Fibroblast of skin of right quadriceps (primary cell): ENCODE measurements around the gene SLAIN2.
A peak's percentile ranks its signal among the peaks of the same experiment; 100 is the strongest.
"Not testable (repeated sequence)": the region's sequence is repeated elsewhere in the genome, so short reads cannot be mapped to it uniquely, and the experiment has no call there.

Experiments used
- DNase-seq: peaks from one replicate; pipeline ENCODE4 v3.0.0-alpha.2; 2013

The SLAIN2 gene

DNA sequence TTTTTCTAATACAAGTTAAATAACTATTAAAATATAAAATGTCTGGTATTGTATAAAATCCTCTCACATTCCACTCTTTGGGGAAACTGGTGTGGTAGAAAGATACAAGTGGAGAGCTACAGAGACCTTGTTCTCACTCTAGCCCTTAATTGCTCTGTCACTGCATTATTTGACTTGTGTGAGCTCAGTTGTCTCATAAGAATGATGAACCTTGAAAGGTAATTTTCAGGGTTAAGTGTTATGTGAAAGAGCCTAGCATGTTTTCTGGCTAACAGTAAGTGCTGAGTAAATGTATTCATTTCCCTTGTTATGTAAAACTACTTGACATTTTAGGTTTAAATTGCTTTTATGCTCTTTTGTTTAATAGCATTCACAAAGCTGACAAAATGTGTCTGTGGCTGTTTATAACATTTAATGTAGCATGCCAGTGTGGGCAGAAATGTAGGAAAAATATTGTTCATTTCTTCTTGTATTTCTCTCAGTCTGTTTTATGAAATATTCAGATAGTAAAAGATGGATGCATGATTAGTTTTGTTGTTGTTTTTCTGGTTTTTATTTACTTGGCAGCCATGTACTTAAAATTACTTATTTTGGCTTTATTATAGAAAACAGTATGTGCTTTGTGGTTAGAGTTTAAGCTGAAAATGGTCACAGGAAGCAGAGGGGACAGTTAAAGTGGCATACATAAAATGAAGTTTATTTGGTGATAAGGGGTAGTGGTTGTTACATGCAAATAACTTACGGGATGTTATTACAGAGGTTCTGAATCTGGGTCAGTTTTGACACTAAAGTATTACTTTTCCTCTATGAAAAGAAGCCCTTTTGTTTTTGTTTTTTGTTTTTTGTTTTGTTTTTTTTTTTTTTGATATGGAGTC, 29.2 kb downstream of the SLAIN2 start:
- no peak for DNase-seq

DNA sequence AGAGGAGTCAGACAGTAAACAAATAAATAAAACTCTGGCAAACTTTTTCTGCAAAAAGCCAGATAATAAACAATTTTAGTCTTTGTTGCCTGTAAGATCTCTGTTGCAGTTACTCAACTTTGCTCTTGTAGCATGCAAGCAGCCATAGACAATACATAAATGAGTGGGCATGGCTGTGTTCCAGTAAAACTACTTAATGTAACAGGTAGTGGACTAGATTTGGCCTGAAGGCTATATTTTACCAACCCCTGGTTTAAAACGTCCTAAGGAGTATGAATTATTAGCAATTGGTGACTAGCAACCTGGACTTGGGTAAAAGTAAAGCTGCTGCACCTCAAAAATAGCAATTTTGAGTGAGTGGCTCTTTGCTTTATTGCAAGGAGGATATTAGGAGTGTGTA, 30.9 kb downstream of the SLAIN2 start:
- DNase-seq: no peak

DNA sequence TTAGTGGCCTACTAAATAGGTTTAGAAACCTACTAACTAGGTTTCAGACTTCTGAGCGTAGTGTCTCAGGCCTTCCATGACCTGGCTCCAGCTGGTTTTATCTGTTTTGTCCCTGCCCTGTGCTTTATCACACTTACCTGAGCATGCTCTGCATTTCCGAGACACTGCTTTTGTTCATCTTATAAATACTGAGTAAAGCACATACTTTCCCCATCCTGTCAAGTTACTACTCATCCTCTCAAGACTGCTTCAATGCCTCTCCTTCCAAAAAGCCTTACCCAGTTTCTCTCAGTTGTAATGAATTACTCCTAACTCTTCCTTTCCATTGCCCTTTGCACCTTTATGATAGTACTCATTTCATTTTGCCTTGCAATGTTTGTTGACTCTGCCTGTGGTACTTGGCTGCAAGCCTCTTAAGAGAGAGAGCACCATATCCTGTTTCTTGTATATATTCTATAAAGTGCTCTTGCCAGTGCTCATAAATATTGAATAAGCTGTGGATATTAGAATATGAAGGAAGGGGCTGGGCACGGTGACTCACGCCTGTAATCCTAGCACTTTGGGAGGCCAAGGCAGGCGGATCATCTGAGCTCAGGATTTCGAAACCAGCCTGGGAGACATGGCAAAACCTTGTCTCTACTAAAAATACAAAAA, 34.4 kb downstream of the SLAIN2 start:
- DNase-seq: peak; percentile 91

DNA sequence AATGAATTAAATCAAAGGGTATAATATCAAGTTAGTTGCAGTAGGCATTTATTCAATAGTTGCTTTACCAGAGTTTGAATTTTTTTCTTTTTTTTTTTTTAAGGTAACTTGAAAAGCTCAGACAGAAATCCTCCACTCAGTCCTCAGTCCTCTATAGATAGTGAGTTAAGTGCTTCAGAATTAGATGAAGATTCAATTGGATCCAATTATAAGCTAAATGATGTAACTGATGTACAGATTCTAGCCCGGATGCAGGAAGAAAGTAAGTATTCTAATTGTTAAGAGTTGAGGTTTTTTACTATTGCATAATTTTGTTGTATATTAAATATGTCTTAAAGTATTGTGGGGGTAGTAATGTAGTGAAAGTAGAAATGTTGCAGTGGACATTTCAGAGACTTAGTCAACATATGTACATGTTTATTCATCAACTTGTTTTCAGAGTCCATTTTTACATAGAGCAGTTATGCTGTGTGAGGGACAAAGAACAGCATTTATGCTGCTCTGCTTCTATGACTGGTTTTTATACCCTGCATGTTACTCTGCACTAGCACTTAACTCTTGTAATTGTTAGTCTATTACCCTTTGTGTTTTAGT, 38.4 kb downstream of the SLAIN2 start:
- DNase-seq: no peak

DNA sequence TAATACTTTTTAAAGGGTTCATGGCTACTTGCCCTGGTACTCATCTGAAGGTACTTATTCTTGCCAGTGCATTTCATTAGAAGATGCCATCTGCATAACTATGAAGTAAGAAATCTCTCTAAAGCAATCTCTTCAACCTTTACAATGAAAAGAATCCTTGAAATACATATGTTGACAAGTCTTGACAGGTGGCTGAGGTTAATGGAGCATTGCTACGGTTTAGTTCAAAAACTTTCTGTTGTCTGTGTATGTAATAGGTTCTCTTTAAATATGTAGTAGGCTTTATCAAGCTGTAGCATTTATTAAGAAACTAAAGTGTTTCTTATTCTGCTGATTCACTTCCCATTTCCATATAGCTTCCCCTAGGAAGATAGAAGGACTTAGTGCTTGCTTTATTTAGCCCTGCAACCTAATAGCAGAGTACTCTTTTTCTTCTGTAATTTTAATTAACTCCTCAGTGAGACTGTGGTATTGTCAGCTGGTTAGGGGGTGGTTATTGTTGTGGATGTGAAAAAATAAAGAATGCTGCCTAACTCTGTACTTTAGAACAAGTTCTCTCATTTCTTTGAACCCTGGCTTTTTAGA, 39.3 kb downstream of the SLAIN2 start:
- no peak for DNase-seq

DNA sequence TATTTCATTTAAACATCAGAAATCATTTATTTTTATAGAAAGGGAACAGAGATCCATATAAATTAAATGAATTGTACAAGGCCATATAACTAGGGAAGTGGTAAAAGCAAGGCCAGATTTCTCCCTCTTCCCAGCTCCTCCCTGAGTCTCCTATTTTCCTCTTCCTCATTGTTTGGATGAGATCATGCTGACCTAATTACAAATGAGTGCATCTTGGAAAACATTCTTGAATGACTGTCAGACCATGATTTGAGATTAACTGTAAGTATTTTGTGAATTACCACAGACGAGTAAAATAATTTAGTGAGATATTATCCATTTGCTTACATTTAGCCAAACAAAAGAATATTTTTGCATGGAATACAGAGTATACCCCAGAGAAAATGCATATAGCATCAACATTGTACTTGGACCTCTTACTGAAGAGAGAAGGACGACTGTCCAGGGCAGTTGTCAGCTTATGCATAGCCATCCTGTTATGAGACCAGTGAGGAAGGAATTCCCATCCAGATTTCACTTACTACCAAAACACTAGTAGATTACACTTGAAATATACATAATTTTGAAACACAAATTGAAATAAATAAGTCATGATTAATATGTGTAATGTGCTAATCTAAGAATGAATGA, 47.3 kb downstream of the SLAIN2 start:
- DNase-seq: peak; percentile 50

DNA sequence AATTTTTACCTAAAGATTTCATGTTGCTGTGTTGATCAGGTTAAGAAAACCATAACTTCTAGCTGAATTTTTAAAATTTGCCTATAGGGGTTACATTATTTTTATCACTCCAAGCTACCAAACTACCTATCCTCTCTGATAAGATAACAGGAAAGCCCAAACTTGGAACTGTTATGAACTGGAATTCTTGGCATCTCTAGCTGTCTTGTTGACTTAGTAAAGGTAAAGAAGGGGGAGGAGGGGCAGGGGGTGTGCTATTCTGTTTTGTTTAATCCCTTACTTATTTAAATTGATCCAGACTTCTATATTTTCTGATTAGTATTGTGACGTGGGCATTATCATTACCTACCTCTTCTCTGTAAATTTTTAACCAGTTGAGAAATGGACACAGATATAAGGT, 54.7 kb downstream of the SLAIN2 start:
- DNase-seq: no peak

DNA sequence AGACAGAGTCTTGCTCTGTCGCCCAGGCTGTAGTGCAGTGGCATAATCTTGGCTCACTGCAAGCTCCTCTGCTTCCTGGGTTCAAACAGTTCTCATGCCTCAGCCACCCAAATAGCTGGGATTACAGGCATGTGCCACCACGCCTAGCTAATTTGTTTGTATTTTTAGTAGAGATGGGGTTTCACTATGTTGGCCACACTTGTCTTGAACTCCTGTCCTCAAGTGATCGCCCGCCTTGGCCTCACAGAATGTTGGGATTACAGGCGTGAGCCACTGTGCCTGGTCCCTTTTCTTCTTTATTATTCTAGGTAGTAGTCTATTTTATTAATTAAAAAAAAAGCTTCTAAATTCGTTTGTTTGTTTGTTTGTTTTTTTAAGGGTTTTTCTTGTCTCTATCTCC, 59.1 kb downstream of the SLAIN2 start:
- no peak for DNase-seq

DNA sequence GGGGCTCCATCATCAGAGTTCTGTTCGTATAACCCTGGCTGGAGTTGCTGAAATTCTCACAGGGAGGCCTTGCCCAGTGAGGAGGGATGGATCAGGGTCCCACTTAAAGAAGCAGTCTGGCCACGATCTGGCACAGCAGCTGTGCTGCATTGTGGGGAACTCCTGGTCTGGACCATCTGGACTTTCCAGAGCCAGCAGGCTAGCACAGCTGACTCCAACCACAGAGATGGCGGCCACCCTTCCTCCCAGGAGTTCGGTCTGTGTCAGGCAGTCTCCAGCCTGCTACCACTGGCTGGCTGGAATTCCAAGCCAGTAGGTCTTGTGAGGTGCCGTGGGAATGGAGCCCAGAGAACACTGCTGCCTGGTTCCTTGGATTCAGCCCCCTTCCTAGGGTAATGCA, 62.0 kb downstream of the SLAIN2 start:
- no peak for DNase-seq

DNA sequence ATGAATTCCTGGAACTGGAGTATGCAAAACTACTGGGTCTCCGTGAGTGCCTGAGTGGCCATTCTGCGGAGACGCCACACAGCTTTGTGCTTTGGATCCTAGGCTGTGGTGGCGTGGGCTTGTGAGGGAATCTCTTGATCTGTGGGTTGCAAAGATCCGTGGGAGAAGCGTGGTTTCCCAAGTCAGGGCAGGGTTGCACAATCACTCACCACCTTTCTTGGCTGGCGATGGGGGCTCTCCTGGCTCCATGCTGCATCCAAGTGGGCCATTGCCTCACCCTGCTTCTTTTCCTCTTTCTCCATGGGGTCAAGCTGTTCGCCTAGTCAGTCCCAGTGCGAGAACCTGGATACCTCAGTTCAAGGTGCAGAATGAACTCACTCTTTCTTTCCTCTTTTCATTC, 62.5 kb downstream of the SLAIN2 start:
- no peak for DNase-seq

DNA sequence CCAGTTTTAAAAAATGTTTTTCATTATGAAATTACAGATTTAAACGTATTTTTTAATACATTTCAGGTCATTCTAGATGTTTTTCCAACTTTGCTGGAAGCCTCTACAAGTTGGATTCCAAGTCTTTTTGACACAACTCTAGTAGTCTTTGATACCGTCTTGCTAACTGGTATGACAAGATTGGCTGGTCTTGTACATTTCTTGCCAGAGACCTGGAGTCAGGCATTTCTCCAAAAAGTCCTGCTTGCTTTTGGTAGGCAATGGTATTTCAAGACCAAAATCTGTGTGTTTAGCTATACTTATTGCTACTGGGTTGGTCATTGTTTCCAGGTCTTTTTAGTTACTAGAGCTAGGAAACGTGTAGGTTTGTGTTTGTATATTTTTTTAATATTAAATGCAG, 64.6 kb downstream of the SLAIN2 start:
- no peak for DNase-seq

DNA sequence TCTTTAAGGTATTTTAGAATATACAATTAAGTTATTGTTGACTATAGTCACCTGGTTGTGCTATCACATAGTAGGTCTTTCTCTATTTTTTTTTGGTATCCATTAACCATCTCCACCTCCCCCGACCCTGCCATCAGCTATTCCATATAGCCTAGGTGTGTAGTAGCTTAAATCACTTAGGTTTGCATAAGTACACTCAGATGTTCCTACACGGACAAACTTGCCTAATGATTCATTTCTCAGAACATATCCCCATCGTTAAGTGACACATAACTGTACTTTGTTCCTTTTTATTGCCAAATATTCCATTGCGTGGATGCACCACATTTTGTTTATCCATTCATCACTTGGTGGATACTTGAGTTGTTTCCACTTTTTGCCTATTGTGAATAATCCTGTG, 67.9 kb downstream of the SLAIN2 start:
- no peak for DNase-seq

DNA sequence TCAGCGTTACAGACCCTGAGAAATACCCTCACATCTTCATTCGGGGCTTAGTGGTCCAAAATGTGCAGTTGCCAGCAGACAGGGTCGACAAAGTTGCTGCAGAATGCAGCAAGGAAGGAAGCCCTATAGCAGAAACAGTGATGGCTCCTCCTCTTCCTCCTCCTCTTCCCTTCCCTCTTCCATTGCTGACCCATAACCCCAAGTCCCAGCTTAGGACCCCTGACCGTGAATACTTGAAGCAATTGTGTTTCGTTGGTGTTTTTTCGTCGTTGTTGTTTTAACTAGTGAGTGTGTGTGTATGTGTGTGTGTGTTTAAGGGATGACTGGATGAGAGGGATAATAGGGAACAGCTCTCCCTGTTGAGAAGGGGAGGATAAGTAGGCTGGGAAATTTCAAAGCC, 69.5 kb downstream of the SLAIN2 start:
- no peak for DNase-seq

DNA sequence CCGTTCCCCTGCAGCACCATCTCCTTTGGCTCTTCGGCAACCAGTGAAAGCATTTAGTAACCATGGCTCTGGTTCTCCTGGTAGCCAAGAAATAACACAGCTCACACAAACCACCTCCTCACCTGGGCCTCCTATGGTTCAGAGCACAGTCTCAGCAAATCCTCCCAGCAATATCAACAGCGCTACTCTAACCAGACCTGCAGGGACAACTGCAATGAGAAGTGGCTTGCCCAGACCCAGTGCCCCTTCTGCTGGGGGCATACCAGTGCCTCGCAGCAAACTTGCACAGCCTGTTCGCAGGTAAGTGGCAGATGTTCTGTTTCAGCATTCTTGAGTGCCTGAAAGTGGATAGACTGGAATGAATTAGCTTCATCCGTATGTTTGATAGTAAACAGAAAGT, 78.8 kb downstream of the SLAIN2 start:
- no peak for DNase-seq

DNA sequence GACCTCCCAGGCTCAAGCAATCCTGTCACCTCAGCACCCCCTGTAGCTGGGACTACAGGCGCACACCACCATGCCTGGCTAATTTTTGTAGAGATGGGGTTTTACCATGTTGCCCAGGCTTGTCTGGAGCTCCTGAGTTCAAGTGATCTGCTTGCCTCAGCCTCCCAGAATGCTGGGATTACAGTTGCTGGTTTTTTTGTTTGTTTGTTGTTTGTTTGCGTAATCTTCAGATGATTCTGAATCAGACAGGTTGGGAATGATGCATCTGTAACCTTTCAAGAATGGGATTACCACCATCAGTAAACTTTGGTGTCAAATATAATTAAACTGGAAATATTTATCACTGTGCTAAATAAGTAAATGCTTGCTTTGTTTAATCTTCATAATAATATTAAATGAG, 79.8 kb downstream of the SLAIN2 start:
- no peak for DNase-seq

DNA sequence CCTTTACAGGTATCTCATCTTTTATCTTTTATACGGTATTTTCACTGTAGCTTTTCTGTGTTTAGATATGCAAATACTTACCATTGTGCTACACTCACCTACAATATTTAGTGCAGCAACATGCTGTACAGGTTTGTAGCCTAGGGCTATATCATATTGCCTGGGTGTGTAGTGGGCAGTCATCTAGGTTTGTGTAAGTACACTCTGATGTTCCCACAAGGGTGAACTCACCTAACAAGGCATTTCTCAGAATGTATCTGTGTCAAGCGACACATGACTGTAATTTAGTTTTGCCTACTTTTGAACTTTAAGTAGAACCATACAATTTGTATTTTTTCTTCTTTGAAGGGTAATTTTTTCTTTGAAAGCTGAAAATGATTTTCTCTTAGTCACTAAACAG, 87.6 kb downstream of the SLAIN2 start:
- no peak for DNase-seq

DNA sequence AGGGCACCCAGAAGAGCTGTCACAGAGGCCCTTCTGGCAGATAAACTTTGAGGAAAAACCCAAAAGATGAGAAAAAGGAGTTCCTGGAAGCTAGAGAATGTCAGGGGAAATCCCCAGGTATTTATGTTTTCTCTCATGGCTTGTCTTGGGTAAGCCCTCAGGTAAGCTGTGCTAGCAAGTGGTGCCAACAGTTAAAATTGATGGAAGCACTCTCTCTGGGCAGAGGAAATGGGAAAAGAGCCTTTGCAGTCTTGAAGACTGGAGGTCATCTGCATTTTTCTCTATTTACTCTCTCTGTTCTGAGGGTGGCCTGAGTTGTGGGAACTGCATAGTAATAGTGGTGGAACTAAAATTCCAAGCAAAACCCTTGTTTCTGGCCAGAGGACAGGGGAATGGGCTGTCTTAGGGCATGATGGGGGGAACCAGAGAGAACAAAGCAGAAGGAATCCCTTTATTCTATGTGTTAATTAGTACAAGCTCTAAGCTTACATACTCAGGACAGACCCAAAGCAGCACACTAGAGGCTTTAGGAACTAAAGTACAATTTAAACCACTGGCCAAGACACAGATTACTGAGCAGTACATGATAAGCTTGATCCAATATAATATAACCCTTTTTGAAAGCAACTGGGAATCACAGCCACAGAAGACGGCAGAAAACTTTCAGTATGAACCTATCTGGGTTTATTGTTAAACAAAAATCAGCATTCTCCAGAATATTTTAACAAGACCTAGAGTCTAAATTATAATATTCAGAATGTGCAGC, 88.6 kb downstream of the SLAIN2 start:
- no peak for DNase-seq

DNA sequence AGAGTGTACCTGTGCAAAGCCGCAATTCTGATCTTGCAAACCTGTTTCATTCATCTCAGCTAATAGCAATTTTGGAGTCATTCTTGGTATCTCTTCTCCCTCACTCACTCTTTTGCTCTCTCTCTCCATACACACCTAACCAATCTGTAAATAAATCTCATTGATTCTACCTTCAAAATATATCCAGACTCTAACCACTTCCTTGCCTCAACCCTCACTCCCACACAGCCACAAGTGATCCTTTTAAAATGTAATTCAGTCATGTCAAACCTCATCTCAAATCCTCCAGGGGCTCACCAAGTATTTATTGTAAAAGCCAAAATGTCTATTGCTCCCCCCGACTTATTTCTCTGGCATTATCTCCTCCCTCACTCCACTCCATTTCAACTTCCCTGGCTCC, 90.1 kb downstream of the SLAIN2 start:
- DNase-seq: no peak

DNA sequence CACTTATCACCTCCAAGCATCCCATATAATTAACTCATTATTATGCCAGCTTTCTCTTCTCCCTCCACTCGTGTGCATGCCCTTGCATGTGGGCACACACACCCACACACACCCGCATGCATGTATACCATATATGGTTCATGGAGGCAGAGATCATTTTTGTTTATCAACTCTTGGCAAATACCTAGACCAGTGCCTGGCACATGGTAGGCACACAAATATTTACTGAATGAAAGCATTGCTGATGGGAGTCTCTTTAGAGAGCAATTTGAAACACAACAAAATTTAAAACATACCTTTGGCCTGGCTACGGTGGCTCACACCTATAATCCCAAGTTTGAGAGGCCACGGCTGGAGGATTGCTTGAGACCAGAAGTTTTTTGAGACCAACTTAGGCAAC, 90.7 kb downstream of the SLAIN2 start:
- no peak for DNase-seq

DNA sequence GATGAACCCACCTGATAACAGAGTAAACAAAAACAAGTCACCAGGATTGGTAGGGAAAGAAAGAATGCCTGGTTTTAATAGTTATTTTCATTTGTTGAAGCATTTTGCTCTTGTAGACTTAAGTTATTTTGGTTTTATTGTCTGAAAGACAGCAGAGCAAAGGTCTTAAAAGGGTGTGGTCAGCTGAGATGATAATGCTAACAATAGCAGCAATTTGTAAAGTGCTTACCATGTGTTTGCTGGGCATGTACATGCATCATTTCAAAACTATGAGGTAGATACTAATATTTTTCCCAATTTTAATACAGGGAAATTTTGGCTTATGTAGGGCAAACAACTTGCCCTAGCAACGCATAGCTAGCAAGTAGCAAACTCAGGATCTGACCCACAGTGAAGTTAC, 95.0 kb downstream of the SLAIN2 start:
- DNase-seq: no peak

DNA sequence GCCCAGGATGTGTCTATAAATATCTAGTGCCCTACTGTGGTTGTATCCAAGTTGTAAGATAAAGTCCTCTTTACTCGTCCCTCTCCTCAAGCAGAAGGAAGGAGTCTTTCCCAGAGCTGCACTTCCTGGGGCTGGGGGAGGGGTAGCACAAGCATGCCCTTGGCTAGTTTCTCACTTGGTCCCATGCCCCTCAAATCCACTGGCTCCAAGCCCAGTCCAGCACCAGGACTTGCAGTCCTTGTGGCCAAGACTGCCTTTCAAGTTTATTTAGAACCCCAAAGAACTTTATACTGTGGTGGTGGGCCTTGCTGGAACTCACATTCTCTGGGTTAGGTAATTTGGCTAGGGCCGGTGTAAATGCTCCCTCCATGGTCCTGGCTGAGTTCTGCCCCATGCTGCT, 98.7 kb downstream of the SLAIN2 start:
- no peak for DNase-seq

DNA sequence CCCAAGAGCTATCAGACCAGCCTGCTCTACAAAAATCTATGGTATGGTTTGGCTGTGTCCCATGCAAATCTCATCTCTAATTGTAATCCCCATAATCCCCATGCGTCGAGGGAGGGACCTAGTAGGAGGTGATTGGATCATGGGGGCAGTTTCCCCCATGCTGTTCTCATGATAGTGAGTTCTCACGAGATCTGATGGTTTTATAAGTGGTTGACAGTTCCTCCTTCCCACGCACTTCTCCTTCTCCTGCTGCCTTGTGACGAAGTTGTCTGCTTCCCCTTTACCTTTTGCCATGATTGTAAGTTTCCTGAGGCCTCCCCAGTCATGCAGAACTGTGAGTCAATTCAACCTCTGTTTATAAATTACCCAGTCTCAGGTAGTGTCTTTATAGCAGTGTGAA, 99.6 kb downstream of the SLAIN2 start:
- DNase-seq: not testable (repeated sequence)

DNA sequence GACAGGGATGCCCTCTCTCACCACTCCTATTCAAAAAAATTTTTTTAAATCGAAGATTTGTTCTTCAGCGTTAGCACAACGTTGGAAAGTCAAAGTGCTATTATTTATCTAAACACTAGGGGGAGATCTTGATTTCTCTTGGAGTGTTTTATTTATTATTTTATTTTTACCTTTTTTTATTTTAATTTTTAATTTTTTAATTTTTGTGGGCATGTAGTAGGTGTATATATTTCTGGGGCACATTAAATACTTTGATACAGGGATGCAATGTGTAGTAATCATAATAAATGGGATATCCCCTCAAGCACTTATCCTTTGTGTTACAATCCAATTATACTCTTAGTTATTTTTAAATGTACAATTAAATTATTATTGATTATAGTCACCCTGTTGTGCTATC, 104.4 kb downstream of the SLAIN2 start:
- no peak for DNase-seq
